T-helper 2 cell treated with Interferon-gamma antibody and Interleukin-4, amounts not matched to agents 100 ng/mL and 5 ng/mL, for 36 hours (primary cell): Measurements from ENCODE around the gene SAP130. TPM values are rescaled to one million over a fixed set of nuclear protein-coding genes. Genes with fewer than 3 reads are reported as not detected.

Experiments used
- intact Hi-C: fragments of 100-400 bp; cut with micrococcal nuclease; formaldehyde crosslinking; loops from one replicate; pipeline ENCODE4 v1.15.1; 2023
- total RNA-seq: library from RNA; stranded (reverse); gene quantifications from 2 replicates; pipeline ENCODE4 v1.2.3, GENCODE V29; 2022

SAP130 gene
- total RNA-seq, 1 donor from 2014 or later, result 36.6 TPM

DNA sequence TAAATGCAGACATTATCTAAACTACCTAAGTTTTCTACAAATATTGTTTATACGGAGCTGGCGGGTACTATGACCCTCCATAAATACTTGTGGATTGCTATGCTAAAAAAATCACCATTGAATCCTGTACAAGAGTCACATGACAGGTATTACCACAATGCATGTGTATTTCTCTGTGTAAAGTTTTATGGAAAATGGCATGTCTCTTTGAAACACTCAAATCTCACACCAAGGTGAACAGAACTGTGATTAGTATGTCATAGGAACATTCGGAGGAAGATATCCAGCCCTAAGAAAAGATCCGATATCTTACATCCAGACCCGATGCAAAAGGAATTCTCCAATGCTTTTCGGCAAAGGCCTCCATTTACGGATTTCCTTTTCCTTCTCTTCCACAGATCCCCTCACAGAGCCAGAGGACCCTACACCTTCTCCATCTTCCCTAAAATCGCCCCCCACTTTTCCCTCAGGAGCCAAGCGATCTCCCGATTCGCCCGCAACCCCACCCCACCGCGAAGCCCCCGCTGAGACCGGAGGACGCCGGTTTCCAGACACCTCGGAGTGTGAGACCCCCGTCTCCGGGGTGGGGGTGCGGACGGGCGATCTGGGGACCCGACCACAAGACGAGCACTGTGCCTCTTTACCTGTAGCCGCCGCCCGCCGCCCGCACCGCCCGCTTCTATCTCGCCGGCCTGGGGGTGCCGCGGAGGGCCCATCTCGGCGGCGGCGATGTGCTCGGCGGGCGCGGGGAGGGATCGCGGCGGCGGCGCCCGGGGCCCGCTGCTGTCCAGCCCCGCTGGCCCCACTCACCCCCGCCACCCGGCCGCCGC is 1.2 kb downstream of the SAP130 start:
- intact Hi-C loops, result loop anchor here (2.0 to 5.0 kb wide), 2 partner anchors 139 to 206 kb away; partner anchors contain the start of gene AMMECR1L

DNA sequence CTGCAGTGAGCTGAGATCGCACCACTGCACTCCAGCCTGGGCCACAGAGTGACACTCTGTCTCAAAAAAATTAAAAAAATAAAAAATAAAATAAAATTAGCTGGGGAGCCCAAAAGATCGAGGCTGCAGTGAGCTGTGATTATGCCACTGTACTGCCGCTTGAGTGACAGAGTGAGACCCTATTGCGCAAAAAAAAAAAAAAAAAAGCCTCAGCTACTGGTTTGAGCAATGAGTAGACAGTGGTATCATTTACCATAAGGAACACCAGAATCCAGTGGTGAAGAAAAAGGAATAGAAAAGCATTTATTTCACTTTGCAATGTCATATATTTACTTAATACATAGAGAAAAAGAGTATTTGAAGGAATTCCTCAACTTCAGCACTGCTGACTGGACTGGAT is 3.0 kb downstream of the SAP130 start:
- intact Hi-C loops, result loop anchor here (5.0 kb wide), 1 partner anchor 138 kb away; the partner anchor contains the start of gene AMMECR1L

- intact Hi-C loops, result no loop called here
Observed at GRCh38 chr2:128017561-128017960, 10.3 kb downstream of the SAP130 start.

DNA sequence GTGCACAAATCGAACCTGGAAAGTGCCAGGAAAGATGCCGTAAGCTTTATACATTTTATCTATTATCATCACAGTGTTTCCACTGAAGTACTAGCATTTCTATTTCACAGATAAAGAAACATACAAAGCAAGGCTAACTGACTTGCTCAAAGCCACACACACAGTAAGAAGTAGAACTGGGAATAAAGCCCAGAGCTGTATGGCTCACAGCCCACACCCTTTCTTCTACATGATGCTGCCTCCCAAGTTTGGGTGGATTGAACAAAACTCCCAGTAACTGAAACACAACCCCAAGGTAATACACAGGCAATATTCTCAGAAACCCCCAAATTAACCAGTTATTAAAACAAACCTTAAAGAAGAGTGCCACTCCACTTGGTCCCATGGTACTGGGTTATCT is 11.2 kb downstream of the SAP130 start:
- intact Hi-C loops, result no loop called here

GRCh38 chr2:128012698-128013097 is 15.2 kb downstream of the SAP130 start:
- intact Hi-C loops, result no loop called here

DNA sequence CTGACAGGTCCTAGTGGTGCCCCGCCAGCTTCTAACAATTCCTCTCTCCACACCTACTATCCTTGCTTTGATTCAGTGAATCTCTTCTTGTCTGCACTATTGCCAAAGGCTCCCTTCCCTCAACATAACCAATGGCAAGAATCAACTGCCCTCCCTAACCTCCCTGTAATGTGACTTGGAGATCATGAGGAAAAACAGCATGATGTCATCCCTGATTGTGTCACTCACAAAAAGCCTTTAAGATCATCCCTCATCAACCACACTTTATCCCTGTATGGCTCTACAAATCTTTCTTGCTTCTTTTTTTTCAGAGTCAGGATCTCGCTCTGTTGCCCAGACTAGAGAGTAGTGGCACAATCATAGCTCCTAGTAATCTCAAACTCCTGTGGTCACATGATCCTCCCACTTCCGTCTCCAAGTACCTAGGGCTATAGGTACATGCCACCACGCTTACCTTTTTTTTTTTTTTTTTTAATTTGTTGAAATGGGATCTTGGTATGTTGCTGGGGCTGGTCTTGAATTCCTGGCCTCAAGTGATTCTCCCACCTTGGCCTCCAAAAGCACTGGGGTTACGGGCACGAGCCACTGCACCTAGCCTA is 19.7 kb downstream of the SAP130 start:
- intact Hi-C loops, result no loop called here

DNA sequence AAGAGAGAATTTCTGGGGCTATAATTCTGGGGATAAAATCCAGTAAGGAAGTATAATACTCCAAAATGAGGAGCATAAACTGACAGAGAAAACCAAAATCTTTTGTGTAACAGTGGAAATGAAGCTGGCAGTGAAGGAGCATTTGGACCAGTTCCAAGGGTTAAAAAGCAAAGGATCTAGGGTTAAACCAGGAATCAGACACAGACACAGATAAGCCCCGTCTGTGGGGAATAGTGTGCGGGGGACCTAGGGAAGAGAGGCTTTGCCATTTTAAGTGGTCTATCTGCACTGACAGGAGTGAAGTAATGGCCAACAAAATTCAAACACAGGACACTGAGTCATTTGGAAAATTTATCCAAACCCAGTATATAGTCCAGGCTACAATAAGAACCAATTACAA is 23.4 kb downstream of the SAP130 start:
- intact Hi-C loops, result no loop called here

DNA sequence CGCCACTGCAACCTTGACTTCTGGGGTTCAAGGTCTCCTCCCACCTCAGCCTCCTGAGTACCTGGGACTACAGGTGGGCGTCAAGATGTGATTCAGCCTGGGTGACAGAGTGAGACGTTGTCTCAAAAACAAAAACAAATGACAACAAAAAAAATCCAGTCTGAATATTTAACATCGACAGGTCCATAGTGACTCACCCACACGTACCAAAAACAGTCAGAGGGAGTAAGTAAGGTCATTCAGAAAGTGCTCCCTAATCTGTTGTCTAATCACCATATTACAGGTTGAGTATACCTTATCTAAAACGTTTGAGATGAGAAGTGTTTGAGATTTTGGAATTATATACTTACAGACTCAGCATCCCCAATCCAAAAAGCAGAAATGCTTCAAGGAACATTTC is 24.4 kb downstream of the SAP130 start:
- intact Hi-C loops, result no loop called here

- intact Hi-C loops, result no loop called here
Observed at GRCh38 chr2:127996160-127996559, 31.7 kb downstream of the SAP130 start.

DNA sequence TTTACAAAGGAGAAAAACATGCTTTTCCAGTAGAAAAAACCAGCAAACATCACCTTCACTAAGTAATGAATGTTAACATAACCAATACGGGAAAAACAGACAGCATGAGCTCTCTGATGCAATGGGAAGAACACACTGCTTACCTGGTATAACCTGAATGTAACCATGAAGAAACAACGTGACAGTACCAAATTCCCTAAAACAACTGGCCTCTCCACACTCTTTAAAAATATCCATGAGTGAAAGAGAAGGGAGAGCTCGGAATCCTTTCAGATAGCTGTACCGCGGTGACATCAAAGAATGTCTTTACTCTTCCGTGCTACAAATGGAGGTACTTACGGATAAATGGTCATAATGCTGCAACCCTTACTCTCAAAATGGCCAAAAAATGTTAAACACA is 32.1 kb downstream of the SAP130 start:
- intact Hi-C loops, result no loop called here

DNA sequence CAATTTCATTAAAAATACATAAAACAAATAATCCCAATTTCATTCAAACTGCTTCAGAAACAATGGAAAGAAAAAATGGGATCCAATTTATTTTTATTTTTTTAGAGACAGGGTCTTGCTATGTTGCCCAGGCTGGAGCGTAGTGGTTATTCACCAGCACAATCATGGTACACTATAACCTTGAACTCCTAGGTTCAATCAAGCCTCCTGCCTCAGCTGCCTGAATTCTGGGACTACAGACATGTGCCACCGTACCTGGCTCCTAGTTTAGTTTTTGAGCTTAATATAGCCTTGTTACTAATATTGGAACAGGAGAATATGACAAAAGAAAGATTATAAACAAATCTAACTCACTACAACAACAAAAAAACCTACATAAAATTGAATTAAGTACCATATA is 34.2 kb downstream of the SAP130 start:
- intact Hi-C loops, result no loop called here

GRCh38 chr2:127991742-127992141 is 36.1 kb downstream of the SAP130 start:
- intact Hi-C loops, result no loop called here

GRCh38 chr2:127986548-127987079 is 41.2 kb downstream of the SAP130 start:
- intact Hi-C loops, result no loop called here

- intact Hi-C loops, result no loop called here
Observed at GRCh38 chr2:127985735-127986134, 42.1 kb downstream of the SAP130 start.

DNA sequence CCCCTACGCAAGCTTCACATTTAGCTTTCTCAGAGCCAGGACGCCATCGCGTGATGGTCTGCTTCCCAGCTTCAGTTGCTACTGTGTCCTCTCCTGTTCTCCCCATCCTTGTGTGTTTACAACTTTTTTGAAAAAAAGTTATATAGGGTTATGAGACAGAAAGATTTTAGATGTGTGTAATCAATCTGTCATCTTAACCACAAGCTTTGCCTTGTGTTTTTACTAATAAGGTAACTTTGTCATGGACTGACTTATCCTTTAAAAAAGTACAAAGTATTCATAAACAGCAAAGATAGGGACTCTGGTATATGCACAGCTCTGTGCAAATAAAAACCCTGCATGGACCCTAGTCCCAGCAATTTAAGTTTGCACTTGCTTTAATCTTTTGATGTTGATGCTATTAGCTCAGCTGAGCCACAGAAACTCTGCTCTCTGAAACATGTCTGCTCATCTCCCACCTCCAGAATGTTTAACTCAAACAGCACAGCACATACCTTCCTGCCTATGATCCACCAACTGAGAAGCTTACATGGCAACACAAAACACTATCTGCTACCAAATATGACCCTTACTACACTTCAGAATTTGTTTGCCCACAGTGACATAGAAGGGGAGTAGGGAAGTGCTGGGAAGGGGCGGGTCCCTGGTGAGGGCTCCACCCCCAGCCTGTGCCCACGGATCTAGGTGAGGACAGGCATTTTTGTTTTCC is 42.7 kb downstream of the SAP130 start:
- intact Hi-C loops, result no loop called here

GRCh38 chr2:127984551-127984950 is 43.3 kb downstream of the SAP130 start:
- intact Hi-C loops, result no loop called here

DNA sequence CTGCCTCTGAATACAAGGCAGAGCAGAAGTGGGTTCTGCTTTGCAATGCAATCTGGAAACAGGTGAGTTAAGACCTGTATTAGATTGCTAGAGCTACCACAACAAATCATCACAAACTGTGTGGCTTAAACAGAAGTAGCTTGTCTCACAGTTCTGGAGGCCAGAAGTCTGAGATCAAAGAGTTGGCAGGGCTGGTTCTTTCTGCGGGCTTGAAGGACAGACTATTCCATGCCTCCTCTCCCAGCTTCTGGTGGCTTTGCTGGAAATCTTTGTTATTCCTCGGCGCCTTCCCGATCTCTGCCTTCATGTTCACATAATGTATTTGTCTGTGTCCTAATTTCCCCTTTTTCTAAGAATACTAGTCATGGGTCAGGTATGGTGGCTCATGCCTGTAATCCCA is 58.4 kb downstream of the SAP130 start:
- intact Hi-C loops, result no loop called here

GRCh38 chr2:127968610-127969339 is 59.1 kb downstream of the SAP130 start:
- intact Hi-C loops, result no loop called here

GRCh38 chr2:127961729-127962128 is 66.1 kb downstream of the SAP130 start:
- intact Hi-C loops, result no loop called here

- intact Hi-C loops, result no loop called here
Observed at GRCh38 chr2:127957240-127957639, 70.6 kb downstream of the SAP130 start.

GRCh38 chr2:127954857-127955256 is 73.0 kb downstream of the SAP130 start:
- intact Hi-C loops, result no loop called here
